ENCODE results near the gene CCDC142.

The CCDC142 gene

DNA sequence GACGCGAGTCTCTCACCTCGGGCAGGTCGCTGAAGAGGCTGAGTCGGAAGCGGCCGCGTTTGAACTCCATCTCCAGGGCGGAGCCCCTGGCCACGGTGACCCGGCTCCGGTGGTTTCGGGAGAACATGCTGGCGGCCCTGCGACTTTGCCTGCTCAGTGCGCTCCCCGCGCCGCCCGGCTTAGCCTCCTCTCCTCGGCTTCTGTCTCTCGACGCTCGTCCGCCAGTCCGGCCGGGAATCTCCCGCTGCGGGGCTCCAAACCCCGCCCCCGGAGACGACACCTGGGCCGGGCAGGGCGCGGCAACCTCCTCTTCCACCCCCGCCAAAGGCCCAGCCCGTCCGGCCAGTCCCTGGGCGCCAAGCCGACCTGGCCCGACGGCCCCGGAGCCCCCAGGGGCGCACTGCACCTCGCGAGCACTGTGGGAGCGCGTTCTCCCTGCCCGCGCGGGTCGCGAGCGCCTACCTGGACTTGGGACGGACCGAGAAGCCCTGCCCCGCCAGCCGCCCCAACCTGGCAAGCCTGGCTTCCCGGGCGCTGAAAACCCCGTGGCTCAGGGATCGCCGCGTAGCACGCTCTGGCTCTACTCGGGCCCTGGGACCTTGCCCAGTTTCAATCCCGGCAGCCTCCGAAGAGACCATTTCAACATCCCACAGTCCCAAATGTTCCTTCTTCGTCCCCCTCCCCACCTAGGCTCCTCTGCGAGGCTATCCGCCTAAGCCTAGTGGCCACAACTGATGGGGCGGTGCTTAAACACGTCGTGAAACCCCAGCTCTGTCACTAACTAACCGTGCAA, 40.9 kb downstream of the CCDC142 start, which contains the start of gene RTKN:
TSS of gene RTKN (minus strand) at position 248 of the 793 bp plus-strand sequence. CDS start at position 127, 121 bp downstream.
- DNase-seq (ENCODE audit: low spot score): no peak

DNA sequence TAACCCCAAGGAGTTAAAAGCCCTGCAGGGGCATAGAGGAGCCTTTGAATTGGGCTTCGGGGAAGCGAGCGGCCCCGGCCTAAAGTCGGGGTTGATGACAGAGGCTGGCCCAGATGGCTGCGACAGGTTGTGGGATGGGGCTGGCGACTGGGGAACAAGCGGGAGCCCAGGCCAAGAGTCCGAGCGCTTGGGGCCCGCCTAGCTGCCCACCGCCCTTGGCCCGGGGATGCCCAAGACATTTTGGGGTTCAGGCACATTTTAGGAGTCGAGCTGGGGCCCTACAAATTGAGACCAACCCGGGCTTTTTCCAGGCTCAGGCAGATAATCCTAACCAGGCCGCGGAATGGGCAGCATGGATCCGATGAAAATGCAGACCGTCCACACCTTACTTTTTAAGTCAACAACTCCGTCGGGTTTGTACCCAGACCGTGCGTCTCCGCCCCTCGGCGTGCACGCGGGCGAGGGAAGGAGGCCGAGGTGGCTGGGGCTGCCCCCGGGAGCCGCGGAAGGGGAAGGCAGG, 41.6 kb downstream of the CCDC142 start:
- DNase-seq (ENCODE audit: low spot score): no peak

DNA sequence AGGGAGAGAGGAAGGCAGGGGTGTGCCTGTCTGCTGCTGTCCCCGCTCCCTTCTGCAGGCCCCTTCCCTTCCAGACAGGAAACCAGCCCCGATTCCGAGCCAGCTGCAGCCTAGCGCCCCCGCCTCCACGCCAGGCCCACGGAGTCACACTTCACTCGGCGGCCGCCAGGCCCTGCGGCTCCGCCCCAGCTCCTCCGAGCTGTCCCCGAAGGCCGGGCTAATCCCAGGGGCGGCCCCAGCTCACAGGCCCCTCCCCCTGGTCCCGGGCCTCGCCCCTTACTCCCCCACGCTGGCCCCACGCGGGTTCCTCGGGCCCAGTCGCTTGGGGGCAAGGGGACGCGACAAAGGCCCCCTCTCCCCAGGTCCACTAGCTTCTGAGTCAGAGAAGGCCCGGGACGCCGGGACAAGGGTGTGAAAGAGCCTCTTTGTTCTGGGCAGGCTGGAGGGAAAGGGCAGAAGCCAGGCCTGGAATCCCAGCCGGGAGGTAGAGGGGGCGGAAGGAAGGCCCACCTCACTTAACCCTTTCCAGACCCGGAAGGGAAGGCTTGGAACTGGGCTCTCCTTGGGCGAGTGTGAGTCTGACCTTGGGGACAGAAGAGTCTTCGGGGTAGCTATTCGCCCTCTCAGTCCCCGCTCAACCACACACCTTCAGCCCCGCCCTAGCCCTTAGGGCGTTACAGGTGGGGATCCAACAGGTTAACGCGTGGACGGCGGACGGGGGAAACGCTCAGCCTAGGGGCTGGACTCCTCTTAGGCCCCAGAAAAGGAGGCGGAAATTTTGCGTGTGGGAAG, 42.2 kb downstream of the CCDC142 start:
- DNase-seq (ENCODE audit: low spot score): peak; percentile 92

DNA sequence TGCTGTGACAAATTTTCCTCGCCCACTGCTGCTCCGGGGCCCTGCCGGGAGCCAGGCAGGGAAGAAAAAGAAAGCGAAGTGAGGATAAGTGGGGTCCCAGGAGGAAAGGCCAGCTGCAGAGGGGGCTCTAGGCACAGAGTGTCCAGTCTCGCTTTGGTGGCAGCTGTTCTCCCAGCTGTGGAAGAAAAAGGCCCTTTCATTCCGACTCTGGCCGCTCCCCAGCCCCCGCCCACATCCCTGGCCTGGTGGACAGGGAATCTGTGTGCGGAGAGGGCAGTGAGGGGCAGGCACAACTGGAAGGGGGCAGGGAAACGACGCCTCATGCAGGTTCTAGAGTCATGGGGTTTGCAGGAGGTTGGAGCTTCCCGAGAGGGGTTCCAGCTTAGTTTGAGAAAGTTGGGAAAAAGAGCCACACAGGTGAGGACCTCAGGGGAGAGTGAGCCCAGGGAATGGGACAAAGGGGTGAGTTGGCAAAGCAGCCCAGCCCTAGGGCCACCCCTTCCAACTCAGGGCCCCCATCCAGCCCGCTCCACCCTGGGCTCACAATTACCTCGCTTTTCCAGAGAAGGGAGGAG, 42.9 kb downstream of the CCDC142 start:
- DNase-seq (ENCODE audit: low spot score): peak; percentile 96

DNA sequence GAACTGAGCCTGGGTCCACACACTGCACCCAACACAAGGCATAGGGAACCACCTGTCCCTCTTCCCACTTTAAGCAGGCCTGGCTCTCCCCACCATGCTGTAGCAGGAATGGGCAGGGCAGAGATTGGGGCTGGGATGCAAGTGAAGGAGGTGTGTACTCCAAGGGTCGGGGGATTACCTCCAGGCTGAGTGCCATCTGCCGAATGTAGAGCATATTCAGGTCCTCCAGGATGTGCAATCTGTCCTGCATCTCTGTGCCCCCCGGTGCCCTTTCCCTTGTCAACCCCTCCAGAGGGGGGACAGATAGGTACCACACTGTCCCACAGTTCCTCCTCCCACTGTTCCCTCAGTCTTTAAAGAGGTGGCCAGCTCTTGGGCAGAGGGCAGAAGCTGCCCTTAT, 43.4 kb downstream of the CCDC142 start:
- no peak for DNase-seq (ENCODE audit: low spot score)

DNA sequence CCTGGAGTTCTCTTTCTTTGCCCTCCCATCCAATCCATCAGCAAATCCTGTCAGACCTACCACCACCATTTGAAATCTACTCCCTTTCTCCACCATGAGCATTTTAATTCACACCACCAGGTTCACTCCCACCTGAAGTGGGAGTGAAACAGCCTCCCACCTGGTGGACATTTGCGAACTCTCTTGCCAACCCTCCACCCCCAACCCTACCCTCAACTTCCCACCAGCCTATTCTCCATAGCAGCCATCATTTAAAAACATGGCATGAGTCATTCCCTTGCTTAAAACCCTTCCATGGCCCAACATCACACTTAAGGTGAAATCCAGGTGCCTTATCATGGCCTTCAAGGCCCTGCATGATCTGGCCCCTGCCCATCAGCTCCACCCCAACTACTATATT, 44.5 kb downstream of the CCDC142 start:
- DNase-seq (ENCODE audit: low spot score): no peak

DNA sequence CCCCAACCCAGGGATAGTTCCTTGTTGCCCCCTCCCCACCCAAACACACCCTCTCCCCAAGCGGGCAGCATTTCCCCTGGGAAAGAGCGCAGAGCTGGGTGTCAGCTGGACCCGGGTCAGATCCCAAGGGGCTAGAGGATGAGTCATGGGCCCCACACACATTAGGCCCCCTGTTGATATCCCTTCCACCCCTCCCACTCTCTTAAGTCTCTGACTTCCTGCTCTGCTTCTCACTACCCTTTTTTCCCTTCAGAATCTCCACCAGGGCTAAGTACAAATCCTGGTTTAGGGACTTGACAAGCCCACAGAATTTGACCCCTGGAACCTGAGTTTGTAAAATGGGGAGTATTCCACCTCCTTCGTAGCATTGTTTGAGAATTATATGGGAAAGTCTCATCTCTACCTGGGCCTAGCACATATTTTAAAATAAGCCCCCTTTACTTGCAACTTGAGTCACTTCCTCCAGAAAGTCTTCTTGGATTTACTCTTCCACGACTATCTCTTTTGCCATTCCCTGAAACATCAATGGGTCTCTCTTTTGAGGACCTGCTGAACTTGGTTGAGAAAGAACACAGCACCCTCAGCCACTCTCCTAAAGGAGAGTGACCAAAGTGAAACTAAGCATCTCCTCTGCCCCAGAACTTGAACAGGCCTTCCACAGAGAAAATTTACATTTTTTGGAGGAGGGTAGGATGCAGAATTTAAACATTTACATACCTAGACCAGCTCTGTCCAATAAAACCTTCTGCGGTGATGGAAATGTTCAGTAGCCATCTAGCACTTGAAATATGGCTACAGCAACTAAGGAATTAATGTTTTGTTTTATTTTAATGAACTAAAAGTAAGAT, 45.7 kb downstream of the CCDC142 start:
- no peak for DNase-seq (ENCODE audit: low spot score)

DNA sequence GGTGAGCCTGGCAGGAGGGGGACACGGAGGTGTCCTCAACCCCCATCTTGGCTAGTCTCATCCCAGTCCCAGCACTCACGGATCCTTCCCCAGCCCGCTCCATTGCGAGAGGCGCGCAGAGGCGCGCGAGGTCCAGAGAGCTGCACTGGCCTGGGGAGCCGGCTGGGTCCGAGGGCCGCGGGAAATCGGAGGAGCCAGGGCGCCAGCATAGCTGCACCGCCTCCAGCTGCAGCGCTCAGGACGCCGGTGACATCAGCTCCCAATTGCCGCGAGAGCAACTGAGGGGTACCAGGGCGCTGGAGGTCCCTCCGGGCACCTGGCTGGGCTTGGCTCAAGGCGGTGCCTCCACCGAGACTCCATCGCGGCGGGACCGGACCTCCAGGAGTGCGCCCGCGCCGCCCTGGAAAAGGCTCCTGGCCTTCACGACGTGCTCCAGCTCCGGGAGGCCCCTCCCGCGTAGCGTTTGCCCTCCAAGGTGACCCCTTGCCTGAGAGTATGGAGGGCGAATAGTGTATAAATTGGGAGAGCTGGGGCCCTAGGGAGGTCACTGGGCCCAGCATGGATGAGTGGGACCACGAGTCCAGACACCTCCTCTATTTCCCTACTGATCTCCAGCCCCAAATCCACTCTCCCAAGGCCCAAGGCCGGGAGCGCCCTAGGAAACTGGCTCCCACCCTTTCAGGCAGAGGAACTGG, 46.5 kb downstream of the CCDC142 start:
- DNase-seq (ENCODE audit: low spot score): no peak

DNA sequence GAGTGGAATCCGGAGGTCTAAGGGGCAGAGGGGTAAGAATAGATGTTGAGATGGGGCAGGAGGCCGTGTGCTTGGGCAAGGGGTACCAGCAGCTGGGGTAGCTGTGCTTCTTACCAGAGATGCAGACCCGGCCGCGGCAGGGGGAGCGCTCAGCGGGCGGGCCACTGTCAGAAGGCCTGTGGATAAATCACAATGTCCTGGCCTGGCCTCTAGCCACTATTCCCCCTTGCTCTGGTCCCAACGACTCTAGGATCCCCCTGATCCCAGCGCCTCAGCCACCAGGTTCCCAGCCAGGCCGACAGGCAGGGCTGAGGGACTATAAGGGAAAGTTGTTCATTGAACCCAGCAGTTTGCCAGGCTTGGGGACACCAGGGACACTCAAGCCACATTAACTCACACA, 52.3 kb downstream of the CCDC142 start:
- DNase-seq (ENCODE audit: low spot score): no peak

DNA sequence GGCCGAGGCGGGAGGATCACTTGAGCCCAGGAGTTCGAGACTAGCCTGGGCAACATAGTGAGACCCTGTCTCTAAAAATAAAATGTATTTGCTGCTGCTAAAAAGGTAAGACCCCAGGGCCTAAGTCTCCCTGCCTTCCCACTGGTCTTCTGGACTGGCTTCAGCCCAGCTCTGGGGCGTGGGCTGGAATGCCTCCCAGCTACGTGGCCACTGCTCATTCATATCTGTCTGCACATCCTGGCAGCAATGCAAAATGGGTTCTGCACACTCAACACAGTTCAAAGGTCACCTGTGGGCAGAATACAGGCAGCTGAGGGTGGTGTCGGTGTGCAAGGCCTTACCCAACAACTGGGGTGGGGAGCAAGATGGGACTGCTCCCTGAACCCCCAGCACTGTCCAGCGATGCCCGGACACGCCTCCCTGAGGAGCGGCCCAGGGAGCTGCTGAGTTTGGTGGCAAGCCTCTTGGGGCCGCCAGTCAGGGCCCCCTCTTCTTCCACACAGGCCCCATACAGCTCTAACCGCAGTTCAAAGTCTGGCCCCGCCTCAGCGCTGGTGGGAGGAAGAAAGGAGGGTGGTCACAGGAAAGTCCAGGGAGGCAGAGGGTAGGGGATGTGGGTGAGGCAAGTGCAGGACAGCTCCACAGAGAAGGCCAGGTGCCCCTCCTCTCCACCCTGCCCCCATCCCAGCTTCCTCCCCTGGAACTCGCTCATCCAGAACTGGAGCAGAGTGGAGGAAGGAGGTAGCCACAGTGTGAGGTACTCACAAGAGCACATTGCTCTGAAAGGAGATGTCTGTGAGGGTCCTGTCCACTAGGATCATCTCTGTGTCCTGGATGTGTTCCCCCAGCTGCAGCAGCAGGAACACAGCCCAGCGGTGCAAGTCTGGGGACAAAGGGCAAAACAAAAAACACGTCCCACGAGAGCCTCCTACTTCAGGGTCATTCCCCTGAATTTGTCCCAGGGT, 53.0 kb downstream of the CCDC142 start:
- DNase-seq (ENCODE audit: low spot score): no peak

DNA sequence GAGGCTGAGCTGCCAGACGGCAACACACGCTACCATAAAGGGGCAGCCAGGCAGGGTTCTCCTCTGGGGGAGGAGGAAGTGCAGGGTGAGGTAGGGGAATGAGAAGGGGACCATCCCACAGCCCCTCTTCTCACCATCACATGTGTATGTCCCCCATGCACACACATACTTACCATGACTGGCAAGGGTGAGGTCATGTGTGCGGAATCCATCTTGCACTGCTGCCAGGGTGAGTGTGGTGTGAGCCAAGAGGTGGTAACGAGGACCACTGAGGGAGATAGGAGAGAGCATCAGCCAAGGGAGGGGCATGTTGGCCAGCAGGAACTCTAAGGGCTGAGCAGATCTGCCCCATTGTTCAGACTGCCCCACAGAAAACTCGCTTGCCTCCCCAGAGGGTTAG, 54.1 kb downstream of the CCDC142 start:
- no peak for DNase-seq (ENCODE audit: low spot score)

DNA sequence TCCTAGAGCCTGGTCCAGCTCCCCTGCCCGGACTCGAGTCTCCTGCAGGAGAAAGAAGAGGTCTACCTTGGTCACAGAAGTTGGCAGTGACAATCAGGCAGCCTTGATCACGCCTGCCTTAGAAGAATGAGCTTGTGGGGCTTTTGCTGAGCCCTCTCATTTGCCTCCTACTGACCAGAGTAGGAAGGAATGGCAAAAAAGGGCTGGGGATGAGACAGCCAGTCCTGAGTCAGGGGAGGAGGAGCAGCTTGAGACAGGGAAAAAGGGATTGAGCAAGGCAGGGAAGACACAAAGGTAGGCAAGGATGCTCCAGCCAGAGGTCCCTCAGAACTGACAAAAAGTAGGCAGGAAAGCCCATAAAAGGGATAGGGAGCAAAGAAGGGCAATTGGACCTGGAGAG, 55.2 kb downstream of the CCDC142 start:
- DNase-seq (ENCODE audit: low spot score): no peak

DNA sequence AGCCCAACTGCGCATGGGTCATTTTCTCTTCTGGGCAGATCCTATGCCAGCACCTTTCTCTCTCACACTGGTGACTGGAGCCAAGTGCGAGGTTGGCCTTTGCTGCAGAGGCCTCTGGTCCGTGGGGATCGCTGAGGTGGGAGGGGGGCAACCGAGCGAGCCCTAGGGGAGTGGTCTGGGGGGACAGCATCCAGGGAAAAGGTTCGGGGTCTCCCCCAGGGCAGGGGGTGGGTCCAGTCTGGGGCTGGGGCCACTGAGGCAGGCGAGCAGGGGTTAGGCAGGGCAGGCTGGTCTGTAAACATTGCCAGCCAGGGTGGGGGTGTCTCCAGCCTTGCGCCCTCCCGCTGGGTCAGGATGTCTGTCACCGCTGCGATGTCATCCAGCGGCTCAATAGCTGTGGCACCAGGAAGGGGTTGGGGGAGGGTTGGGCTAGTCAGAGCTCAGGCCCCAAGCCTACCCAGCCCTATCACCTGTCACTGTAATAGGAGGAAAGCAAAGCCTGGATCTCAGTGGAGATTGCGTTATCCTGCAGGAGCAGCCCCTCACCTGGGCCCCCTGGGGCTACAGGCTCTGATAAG, 56.5 kb downstream of the CCDC142 start:
- DNase-seq (ENCODE audit: low spot score): no peak

DNA sequence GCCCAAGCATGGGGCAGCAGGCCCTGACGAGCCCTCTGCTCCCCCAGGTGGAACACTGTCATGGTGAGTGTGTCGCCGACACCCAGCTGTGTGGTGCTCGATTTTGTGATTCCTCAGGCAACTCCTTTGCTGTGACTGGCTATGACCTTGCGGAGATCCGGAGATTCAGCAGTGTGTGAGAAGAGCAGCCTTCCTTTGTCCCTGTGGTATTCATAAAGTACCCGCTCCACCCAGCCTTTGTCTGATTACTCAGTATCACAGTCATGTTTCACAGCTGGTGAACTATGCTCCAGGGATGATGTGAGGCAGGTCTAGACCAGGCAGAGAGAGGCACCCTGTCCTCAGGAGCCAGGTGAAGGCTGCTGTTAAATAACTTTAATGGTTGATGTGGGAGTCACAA, 57.3 kb downstream of the CCDC142 start:
- no peak for DNase-seq (ENCODE audit: low spot score)

DNA sequence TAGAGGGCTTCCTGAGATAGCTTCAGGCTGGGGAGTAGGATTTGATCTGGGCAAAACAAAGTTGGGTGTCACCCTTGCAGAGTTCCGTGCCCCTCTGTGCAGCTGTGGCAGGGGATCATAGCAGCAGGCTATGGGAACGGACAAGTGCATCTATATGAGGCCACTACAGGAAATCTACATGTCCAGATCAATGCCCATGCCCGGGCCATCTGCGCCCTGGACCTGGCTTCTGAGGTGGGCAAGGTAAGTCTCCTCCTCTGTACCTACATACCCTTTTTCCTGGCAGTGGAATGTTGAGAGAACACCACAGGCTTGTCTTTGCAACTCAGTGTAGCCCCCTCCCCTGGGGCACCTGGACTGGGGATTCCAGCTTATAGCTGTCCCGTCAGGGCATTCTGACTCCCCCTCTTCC, 57.8 kb downstream of the CCDC142 start:
- no peak for DNase-seq (ENCODE audit: low spot score)

DNA sequence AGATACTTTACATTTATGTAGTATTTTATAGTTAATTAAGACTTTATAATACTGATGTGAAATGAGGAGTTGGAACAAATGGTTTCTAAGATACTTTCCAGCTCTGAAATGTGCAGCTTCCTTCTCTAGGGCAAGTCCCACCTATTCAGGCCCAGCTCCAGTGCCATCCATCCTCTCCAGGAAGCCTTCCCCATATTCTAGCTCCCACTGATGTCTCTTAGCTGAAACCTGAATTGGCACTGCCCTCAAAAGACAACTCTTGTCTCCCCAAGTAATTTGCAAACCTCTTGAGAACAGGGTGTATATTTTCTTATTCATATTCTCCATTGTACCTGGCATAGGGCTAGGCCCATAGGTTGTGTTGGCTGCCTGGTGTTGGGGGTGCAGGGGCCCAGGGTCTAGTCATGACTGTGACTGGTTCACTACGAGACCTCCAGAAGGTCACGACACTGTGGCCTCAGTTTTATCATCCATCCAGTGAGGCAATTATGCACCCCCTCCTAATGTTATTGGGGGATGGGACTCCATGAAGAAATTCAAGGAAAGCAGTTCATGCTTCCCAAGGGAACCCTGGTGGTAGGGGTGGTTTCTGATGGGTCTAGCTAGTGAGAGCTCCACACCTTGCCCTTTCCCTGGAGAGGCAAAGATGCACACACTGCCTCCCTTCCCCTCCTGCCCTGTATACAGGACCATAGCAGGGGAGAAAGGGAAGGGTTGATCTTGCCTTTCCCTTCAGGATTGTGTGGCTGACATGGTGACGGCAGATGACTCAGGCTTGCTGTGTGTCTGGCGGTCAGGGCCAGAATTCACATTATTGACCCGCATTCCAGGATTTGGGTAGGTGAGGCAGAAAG, 58.4 kb downstream of the CCDC142 start:
- DNase-seq (ENCODE audit: low spot score): no peak
